Stimulated activated CD4-positive, alpha-beta T cell treated with anti-CD3 and anti-CD28 coated beads, Interleukin-15, amount 100 ng/mL, for 48 hours (primary cell): ENCODE measurements around the gene EIF4G3.
"Not testable (repeated sequence)": the region's sequence is repeated elsewhere in the genome, so short reads cannot be mapped to it uniquely, and the experiment has no call there.

Experiments
- DNase-seq, 2 donors: peaks; one replicate each; pipeline ENCODE4 v3.0.0-alpha.2; 2020; ENCODE audit warnings: low read depth in 2 of 2

The EIF4G3 gene

DNA sequence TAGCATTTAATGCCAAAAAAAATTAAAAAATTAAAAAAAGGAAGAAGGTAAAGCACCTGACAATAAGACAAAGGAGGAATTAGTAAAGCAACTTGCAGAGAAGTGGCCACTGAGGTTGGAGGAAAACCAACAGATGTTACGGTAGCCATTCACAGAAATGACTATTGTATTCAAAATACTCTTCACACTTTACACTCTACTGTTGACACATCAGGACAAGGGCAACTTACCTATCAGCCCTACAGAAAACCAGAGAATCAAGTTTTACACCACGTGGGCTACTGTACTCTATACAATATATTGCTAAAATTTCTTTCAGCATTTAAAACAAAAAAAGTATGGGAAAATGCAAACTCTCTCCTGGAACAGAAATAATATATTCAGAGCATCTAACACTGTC lies 70.0 kb downstream of the EIF4G3 start:
- DNase-seq = no peak

DNA sequence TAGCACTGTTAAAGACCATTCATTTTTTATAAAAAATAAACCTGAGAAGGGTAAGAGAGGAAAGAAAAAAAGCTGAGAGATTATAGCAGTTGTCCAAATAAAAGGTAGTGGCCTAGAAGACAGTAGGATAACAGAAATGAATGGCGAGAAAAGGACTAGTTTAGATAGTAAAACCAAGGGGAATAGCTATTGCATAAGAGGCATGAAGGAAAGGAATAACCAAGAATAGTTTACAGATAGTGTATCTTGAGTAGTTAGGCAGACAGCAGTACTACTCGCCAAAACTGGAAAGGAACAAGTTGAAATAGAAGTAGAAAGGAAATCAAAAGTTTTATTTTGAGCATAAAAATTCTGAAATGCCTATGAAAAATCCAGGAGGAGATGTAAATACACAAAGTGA lies 70.5 kb downstream of the EIF4G3 start:
- DNase-seq = no peak

DNA sequence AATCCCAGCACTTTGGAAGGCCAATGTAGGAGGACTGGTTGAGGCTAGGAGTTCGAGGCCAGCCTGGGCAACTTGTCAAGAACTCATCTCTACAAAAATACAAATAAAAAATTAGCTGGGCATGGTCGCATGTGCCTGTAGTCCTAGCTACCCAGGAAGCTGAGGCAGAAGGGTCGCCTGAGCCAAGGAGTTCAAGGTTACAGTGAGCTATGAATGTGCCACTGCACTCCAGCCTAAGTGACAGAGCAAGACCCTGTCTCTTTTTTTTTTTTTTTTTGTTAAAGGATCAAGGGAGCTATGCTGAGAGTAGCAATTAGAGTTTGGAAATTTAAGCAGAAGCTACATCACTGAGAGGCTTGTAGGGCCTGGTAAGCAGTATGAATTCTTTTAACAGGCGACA lies 70.9 kb downstream of the EIF4G3 start:
- no peak for DNase-seq

DNA sequence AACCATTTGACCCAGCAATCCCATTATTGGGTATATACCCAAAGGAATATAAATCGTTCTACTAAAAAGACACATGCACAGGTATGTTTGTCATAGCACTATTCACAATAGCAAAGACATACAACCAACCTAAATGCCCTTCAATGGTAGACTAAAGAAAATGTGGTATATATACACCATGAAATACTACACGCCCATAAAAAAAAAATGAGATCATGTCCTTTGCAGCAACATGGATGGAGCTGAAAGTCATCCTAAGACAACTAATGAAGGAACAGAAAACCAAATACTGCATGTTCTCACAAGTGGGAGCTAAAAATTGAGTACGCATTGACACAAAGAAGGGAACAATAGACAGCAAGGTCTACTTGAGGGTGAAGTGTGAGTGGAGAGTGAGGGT lies 72.0 kb downstream of the EIF4G3 start:
- DNase-seq = no peak

- DNase-seq = no peak
Observed at GRCh38 chr1:21100481-21100921, 76.2 kb downstream of the EIF4G3 start.

DNA sequence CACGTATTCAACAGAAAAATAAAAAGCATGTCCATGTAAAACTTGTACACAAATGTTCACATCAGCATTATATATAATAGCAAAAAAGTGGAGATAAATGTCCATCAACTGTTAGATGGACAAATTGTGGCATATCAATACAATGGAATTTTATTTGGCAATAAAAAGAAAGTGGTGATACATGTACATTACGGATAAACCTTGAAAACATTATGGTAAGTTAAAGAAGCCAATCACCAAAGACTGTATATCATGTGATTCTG lies 76.9 kb downstream of the EIF4G3 start:
- no peak for DNase-seq

GRCh38 chr1:21099034-21099868 lies 77.4 kb downstream of the EIF4G3 start:
- DNase-seq = no peak

DNA sequence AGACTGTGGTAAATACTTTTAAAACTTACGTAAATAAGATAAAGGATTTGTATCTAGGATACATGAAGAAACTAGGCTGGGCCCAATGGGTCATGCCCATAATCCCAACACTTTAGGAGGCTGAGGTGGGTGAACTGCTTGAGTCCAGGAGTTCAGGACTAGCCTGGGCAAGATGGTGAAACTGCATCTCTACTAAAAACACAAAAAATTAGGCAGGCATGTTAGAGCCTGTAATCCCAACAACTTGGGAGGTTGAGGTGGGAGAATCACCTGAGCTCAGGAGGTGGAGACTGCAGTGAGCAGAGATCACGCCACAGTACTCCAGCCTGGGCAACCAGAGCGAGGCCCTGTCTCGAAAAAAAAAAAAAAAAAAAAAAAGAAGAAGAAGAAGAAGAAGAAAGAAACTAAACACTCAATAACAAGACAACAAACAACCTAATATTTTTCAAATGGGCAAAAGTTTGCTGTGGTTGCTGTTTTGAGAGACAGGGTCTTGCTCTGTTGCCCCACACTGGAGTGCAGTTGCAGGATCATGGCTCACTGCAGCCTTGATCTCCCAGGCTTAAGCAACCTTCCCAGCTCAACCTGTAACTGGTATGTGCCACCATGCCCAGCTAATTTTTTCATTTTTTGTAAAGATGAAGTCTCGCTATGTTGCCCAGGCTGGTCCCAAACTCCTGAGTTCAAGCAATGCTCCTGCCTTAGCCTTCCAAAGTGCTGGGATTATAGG lies 78.3 kb downstream of the EIF4G3 start:
- no peak for DNase-seq

DNA sequence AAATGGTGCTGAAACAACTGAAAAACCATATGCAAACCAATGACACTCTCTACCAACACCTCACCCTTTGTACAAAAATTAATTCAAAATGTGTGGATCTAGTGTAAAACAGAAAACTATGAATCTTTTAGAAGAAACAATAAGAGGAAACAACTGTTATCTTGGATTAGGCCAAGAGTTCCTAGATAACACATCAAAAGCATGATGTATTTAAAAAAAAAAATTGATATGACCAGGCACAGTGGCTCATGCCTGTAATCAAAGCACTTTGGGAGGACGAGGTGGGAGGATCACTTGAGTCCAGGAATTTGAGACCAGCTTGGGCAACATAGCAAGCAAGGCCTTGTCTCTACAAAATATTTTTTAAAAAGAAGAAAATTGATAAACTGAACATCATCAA lies 79.0 kb downstream of the EIF4G3 start:
- no peak for DNase-seq

- no peak for DNase-seq
Observed at GRCh38 chr1:21095976-21096375, 80.7 kb downstream of the EIF4G3 start.

- DNase-seq = not testable (repeated sequence)
Observed at GRCh38 chr1:21094282-21094681, 82.4 kb downstream of the EIF4G3 start.

DNA sequence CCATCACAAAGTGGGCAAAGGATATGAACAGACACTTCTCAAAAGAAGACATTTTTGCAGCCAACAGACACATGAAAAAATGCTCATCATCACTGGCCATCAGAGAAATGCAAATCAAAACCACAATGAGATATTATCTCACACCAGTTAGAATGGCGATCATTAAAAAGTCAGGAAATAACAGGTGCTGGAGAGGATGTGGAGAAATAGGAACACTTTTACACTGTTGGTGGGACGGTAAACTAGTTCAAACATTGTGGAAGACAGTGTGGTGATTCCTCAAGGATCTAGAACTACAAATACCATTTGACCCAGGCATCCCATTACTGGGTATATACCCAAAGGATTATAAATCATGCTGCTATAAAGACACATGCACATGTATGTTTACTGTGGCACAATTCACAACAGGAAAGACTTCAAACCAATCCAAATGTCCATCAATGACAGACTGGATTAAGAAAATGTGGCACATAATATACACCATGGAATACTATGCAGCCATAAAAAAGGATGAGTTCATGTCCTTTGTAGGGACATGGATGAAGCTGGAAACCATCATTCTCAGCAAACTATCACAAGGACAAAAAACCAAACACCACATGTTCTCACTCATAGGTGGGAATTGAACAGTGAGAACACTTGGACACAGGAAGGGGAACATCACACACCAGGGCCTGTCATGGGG lies 83.3 kb downstream of the EIF4G3 start:
- not testable (repeated sequence) for DNase-seq

DNA sequence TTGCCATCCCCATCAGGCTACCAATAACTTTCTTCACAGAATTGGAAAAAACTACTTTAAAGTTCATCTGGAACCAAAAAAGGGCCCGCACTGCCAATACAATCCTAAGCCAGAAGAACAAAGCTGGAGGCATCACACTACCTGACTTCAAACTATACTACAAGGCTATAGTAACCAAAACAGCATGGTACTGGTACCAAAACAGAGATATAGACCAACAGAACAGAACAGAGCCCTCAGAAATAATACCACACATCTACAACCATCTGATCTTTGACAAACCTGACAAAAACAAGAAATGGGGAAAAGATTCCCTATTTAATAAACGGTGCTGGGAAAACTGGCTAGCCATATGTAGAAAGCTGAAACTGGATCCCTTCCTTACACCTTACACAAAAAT lies 84.2 kb downstream of the EIF4G3 start:
- DNase-seq = not testable (repeated sequence)

DNA sequence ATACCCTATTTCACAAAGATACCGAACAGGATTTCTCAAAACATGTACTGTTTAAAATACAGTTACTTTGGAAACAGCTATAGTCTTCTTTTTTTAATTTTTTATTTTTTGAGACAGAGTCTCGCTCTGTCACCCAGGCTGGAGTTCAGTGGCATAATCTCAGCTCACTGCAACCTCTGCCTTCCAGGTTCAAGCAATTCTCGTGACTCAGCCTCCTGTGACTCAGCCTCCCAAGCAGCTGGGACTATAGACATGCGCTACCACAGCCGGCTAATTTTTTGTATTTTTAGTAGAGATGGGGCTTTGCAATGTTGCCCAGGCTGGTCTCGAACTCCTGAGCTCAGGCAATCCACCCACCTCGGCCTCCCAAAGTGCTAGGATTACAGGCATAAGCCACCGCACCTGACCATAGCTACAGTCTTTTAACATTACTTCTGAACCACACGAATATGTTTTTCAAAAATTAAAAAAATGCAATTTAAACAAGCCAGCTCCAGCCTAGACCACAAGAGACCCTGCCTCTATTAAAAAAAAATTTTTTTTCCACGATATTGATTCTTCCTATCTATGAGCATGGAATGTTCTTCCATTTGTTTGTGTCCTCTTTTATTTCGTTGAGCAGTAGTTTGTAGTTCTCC lies 85.5 kb downstream of the EIF4G3 start:
- DNase-seq = not testable (repeated sequence)

GRCh38 chr1:21090463-21090862 lies 86.2 kb downstream of the EIF4G3 start:
- DNase-seq = no peak

- no peak for DNase-seq
Observed at GRCh38 chr1:21089731-21090130, 87.0 kb downstream of the EIF4G3 start.

DNA sequence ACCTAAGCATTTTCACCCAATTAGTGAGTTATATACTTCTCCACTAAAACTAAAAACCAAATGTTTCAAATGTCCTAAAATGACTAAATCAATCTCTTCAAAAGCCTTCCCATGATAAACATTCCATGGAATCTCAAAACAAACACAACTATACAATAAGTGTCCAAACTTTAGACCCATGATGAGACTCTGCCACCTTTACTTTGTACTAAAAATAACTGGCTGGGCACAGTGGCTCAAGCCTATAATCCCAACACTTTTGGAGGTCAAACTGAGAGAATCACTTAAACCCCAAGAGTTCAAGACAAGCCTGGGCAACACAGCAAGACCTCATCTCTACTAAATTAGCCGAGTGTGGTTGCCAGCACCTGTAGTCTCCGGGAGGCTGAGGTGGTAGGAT lies 87.4 kb downstream of the EIF4G3 start:
- DNase-seq = no peak

- no peak for DNase-seq
Observed at GRCh38 chr1:21084111-21084810, 92.4 kb downstream of the EIF4G3 start.

- DNase-seq = no peak
Observed at GRCh38 chr1:21082073-21082472, 94.6 kb downstream of the EIF4G3 start.

DNA sequence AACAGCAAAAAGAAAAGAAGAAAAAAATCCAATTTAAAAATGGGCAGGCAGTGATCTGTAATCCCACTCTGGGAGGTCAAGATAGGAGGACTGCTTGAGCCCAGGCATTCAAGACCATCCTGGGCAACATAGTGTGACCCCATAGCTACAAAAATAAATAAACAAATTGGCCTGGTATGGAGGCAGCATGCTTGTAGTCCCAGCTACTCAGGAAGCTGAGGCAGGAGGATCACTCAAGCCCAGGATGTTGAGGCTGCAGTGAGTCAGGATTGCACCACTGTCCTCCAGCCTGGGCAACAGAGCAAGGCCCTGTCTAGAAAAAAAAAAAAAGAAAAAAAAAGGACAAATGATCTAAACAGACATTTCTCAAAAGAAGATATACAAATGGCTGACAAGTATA lies 99.6 kb downstream of the EIF4G3 start:
- DNase-seq = no peak

DNA sequence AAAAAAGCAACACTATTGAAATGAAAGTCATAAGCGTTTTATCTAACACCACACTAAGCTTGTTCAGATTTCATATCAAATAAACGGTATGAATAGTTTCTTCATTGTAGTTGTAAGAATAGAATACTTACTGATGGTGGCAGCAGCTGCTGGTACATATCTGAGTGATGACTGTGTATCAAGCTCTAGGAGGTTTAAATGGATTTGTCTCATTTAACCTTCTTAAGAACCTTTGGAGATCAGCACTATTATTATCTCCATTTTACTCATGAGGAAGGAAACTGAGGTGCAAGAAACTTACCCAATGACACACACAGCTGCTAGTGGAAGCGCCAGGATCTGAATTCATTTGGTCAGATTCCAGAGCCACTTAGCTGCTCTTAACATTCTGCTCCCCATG lies 104.0 kb downstream of the EIF4G3 start:
- DNase-seq = no peak

- DNase-seq = no peak
Observed at GRCh38 chr1:21069549-21069948, 107.1 kb downstream of the EIF4G3 start.
